Measurements from ENCODE around the gene DPP7. TPM values are rescaled to one million over a fixed set of nuclear protein-coding genes. Genes with fewer than 3 reads are reported as not detected.

Gene DPP7
- total and polyA plus RNA-seq, 2 of the 8 experiments (the other 6 are each of a cell fraction or from before 2014, with no cell fraction given): 21.2 to 26.8 TPM

- TF ChIP-seq ATF2 (IDR thresholded peaks at IDR 0.05; ENCODE audit: low read length) (no peak), SAP30 (IDR thresholded peaks at IDR 0.05; ENCODE audit: insufficient read depth, insufficient replicate concordance, low read length) (no peak), SP2 (IDR thresholded peaks at IDR 0.05; ENCODE audit: low read length) (no peak), TCF12 (IDR thresholded peaks at IDR 0.05; ENCODE audit: low read depth, low read length) (no peak), SP4 (IDR thresholded peaks at IDR 0.05; ENCODE audit: low read length) (no peak), EGR1 (IDR thresholded peaks at IDR 0.05; ENCODE audit: borderline replicate concordance, low read depth, low read length) (no peak), NANOG (IDR thresholded peaks at IDR 0.05; ENCODE audit: insufficient read depth, low read depth, low read length, poor library complexity, severe bottlenecking) (no peak), HDAC6 (IDR thresholded peaks at IDR 0.05; ENCODE audit: low read depth, low read length) (no peak)
These were observed 48.3 kb downstream of the DPP7 start (continued) for GRCh38 chr9:137066096-137066861.
